SK-MEL-5 (cell line): Measurements from ENCODE around the gene NPAS2. TPM values are rescaled to one million over a fixed set of nuclear protein-coding genes. Genes with fewer than 3 reads are reported as not detected.
A peak's percentile ranks its signal among the peaks of the same experiment; 100 is the strongest.

Experiments used
- DNase-seq: peaks from one replicate; pipeline ENCODE4 v3.0.0-alpha.2; 2016; ENCODE audit warnings: low read depth, low spot score
- in situ Hi-C: cut with HindIII; loops from 2 replicates; pipeline ENCODE4 v1.10.0; 2016; ENCODE audit warnings: low sequenced_read_pairs, high pct_unique_total_duplicates, low pct_unique_long_range_greater_than_20kb
- total RNA-seq: library from RNA; depleted of rRNA; stranded (reverse); fragments of >200 nt; shearing (Covaris generic); gene quantifications from 2 replicates; pipeline ENCODE4 v1.2.3, GENCODE V29; 2014

Gene NPAS2
- total RNA-seq, 1 experiment from 2014 or later: 45.0 TPM

DNA sequence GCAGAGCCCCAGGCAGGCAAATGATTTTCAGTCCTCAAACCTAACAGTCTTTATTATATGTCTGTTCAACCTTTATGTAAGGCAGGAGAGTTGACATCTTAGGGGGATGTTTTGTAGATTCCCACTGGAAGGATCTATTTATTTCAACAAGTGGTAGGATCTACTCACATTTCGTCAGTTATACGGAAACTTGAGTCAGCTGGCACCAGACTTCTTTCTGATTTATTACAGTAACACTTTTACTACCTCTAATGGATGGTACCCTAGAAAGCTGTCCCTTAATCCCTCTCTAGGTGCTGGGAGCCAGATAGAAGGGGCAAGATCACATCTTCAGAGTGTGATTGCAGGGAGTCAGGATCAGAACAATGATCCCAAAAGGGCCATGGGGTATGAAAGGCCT lies 180.1 kb downstream of the NPAS2 start:
- in situ Hi-C loops: no loop called here
- DNase-seq: no peak

DNA sequence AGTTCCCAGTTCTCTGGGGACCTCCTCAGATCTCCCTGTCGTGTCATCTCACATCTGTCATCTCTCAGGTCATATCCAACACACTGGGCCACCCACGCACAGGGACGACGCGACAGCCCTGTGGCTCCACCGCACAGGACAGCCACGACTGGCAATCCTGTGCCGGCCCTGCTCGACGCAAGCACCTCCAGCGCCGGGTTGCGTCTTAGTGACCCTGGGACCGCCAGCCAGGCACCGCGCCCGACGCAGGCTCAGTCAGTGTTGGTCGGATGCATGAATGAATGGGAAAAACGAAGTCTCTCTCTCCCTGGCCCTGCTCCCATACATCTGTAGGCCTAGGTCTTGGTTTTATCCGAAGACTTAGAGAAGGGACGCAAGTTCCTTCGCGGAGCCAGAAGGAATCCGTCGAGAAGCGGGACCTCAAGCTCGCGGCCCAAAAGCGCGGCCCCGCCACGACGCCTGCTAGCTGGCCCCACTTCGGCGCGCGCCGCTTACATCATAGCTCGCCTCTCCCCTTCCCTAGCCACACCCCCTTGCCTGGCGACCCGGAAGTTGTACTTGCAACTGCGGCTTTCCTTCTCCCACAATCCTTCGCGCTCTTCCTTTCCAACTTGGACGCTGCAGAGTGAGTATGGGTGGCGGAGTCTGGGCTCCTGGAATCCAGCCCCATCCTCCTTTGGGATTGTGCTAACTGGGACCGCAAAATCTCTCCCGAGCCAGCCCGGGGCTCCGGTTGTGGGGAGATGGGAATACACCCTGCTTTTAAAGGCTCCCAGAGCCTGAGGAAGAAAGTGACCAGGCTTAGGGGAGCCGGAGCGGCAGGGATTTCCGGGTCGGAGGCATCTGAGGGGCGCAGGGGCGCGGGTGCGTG lies 182.0 kb downstream of the NPAS2 start, which contains the start of gene RPL31:
TSS of gene RPL31 (plus strand) at position 599 of the 871 bp plus-strand sequence. CDS start 413 bp downstream, outside the sequence.
- peak; percentile 96 for DNase-seq
- in situ Hi-C loops: no loop called here

DNA sequence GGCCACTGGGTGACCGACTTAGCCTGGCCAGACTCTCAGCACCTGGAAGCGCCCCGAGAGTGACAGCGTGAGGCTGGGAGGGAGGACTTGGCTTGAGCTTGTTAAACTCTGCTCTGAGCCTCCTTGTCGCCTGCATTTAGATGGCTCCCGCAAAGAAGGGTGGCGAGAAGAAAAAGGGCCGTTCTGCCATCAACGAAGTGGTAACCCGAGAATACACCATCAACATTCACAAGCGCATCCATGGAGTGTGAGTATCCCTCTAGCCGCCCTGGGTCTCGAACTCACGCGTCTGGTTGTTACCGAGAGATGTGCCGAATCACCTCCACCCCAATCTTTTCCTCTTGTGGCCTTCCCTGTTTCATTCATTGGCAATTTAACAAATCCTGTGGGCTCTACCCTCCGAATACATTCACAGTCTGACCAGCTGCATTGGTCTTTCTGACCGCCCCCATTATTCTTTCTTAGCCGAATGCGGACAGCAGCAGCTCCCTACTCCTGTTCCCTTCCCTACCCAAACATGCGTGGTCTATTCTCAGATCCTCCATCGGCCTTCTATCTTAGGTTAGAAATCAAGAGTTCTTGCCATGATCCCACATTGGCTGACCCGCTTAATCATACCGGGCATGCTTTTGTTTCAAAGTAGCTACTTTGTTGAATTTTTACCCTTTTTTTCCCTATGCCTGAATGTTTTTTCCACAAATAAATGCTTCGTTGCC lies 182.8 kb downstream of the NPAS2 start:
- in situ Hi-C loops: no loop called here
- peak; percentile 20 for DNase-seq

DNA sequence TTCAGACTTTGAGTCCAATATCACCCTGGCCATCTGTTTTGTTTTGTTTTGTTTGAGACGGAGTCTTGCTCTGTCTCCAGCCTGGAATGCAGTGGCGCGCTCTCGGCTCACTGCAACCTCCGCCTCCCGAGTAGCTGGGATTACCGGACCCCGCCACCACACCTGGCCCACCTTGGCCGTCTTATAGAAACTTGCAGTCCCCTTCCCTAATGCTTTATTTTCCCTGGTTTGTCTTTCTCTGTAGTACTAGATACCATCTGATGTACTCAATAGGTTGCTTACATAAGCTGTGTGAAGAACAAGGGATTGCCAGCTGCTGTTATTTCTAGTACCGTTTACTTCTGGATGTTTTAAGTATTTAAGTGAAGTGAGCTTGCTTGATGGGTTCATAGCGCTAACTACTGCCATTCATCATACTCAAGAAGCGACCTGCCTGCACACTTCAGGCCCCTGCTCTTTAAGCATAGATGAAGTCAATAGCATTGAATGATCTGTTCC lies 183.4 kb downstream of the NPAS2 start:
- in situ Hi-C loops: no loop called here
- DNase-seq: no peak

DNA sequence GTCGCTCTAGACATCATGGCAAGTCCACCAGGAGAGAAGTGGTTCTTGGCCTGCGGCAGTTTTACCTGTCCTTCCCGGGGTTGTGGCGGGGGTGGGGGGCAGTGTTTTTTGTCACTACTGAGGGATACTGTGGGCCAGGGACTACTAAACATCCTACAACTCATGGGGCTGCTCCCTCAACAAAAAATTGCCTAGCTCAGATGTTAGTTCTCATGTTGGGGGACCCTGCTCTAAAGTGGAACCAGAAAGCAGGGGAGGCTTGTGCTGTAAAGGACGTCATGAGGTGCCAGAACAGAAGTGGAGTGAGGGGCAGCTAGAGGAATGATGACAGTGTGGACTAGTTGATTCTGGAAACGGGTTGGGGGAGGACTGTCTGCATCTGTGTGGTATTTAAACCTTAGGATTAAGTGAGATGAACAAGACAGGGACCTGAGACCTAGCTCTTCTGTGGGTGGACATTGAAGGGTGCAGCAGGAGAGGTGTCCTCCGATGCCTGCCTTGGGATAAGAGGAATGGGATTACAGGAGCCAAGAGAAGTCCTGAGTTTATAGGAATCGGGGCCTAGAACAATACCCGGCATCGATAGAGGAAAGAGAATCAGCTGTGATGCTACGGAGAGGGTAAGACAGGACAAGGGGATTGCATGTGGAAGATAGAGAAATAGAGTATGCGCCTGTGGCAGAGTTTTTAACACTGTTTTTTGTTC lies 184.8 kb downstream of the NPAS2 start:
- no peak for DNase-seq
- in situ Hi-C loops: no loop called here

DNA sequence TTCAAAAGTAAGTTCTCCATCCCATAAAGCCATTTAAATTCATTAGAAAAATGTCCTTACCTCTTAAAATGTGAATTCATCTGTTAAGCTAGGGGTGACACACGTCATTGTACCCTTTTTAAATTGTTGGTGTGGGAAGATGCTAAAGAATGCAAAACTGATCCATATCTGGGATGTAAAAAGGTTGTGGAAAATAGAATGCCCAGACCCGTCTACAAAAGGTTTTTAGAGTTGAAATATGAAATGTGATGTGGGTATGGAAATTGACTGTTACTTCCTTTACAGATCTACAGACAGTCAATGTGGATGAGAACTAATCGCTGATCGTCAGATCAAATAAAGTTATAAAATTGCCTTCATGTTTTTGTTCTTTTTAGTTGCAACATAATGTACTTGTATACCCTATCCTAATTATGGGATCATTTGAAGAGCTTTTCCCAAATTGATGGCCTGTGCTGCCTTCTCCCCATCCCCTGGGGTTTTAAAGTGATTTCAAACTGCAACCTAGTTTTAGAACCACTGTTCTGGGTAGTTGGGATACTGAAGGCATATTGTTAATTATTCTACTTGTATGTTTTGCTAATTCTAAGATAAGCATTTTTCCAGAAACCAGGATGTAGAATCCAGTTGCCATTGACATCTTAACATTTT lies 186.3 kb downstream of the NPAS2 start:
- no peak for DNase-seq
- in situ Hi-C loops: no loop called here

DNA sequence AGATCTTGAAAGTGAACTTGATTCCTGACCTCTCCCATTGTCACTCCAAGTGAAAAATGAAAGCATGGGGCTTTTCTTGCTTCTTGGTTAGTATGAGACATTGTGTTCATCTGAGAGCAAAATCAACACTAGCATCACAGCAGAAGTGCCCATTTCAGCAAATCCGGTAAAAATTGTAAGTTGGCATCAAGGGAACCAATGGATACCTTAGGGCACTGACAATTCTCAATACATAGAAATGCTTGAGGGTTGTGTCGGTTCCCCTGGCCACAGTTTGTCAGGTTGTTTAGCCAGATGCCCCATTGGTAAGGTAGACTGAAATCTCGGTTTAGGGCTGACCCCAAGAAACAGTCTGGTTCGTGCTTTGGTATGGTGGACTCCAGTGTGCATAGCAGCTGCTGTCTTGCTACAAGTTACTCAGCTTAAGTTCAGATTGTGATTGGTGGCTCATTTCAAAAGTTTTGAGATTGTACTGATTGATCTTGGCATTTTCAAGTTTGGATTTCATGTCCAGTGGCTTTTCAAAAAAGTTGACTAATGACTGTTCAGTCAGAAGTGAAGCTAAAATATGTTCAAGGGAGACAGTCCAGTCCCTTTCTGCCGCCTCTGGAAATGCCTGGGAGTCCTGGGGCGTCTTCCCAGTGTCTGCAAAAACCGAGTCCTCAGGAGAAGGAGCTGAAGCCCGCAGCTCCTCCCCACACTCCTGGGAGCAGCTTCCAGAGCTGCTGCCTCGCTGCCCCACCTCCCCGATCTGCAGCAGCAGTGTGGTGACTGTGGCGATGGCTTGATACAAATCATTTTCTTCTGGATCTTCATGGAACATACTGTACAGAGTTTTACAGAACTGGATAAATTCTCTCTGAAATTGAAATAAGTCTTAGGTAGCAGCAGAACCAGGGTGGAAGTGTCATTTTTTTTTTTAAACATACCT lies 187.7 kb downstream of the NPAS2 start:
- DNase-seq: no peak
- in situ Hi-C loops: no loop called here

DNA sequence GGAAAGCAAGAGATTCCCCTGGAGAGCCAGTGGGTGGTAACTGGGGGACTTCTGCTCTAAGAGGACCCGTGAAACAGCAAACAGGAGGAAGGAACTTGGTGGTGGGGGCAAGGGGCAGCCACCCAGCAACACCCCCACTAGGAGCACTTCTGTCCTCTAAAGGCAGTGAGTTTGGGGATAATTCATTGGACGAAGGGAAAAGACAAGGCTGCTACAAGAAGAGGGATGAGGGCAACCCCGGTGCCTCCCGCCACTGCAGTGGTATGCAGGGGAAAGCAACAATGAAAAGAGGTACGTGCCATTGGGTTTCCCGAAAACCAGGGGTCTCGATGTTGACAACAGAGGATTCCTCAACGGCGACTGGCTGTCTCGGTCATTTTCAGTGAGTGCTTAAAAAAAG lies 191.2 kb downstream of the NPAS2 start:
- in situ Hi-C loops: no loop called here
- DNase-seq: no peak

DNA sequence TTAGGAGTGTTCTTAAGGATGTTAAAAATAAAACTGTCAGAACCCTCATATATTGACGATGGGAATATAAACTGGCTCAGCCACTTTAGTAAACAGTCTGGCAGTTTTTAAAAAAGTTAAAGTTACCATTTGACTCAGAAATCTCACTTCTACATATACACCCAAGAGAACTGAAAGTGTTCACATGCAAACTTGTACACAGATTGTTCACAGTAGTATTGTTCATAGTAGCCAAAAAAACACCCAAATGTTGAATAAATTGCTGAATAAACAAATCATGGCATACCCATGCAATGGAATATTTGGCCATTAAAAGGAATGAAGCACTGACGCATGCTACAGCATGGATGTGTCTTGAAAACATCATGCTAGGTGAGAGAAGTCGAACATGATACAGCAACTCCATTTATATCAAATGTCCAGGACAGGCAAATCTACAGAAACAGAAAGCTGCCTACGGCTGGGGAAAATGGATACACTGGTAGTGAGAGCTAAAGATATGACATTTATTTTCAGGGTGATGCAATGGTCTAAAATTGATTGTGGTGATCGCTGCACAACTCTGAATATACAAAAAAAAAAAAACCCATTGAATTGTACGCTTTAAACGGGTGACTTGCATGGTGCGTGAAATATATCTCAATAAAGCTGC lies 192.2 kb downstream of the NPAS2 start:
- in situ Hi-C loops: no loop called here
- DNase-seq: no peak

DNA sequence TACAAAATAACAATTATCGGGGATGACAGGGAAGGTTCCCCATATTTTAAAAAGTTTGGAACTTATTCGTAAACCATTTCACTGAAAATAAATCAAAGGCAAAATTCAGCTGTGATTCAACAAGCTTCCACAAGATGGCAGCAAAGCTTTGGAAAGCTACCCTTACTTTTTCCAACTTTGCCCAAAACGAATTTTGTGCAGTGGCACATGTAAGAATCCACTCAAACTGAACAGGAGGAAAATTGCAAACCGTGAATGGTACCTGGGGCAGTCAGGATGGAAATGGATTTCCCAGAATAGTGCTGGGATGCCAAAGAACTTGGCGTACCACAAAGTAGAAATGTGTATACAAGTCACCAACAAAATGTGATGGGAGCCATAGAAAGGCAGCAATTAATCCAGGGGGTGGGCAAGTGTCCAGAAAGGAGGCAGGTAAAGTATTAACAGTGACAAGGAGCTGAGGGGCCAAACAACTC lies 192.8 kb downstream of the NPAS2 start:
- peak; percentile 50 for DNase-seq
- in situ Hi-C loops: no loop called here

DNA sequence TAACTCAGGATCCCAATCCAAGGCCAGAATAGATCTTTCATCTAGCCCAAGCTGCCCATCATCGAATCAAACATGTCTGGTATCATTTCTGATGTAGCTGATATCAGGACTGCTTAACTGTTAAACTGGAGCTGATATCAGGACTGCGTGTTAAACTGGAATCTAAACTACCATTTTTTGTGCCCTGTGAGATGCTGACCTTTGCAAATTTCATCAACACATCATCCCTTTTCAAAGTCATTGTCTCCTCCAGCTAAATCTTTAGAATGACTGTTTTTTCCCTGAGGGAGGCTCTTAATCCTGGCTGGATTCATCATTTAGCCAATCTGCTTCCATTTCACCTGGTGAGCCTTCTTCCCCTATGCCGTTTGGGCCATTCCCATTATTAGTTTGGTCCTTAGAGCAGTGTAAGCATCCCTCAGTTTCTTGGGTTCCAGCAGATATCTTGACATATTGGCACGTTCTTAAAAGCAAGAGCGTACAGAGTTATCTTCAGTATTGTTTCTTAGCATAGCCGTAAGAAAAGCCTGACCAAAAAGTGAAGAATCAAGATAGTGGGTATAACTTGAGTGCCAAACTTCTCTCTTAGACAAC lies 194.4 kb downstream of the NPAS2 start:
- no peak for DNase-seq
- in situ Hi-C loops: no loop called here

DNA sequence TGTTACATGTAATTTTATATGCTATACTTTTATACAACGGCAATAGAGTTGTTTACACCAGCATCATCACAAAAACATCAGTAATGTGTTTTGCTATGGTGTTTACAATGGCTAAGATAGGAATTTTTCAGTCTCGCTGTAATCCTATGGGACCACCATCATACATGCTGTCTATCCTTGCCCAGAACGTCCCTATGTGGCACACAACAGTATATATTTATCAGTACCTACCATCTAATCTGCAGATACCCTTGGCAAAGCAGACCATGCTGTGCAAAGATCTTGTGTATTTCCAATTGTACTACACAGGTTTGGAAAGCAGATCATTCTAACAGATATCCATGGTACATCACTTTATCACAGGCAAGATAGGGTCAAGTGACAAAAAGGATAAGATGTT lies 197.4 kb downstream of the NPAS2 start:
- DNase-seq: no peak
- in situ Hi-C loops: no loop called here

DNA sequence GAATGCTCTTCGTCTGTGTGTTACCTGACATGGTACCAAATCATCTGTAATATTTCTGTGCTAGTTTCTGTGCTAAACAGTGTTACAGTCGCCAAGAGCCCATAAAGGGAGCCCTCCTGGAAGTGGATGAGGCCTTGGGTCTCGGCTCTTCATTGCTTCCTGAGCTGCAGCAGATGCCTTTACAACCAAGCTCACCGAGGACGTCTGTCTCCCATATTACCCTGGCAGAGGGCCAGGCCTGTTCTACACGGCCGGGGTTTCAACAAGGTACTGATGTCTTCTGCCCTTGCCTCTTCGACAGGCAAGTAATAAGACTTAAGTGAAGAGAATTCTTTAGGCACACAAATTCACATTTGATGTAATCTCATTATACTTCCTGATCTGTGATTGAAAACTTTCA lies 199.0 kb downstream of the NPAS2 start:
- in situ Hi-C loops: no loop called here
- DNase-seq: no peak

DNA sequence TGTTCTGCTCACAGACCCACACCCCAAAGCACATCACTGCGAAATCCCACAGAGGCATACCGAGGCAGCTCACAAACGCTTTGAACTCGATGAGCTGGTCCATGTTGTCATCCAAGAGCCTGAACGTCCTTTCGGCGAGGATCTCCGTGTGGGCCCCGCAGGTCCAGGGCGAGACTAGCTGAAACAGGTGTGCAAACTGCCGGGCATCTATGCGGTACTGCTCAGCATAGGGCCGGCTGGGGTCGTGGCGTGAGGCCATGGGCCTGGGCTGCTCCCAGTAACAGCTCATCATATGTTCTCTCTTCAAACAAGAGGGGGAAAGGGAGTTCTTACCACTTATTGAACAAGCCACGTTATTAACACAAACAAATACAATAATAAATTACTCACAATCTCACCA lies 202.3 kb downstream of the NPAS2 start:
- in situ Hi-C loops: no loop called here
- DNase-seq: no peak

DNA sequence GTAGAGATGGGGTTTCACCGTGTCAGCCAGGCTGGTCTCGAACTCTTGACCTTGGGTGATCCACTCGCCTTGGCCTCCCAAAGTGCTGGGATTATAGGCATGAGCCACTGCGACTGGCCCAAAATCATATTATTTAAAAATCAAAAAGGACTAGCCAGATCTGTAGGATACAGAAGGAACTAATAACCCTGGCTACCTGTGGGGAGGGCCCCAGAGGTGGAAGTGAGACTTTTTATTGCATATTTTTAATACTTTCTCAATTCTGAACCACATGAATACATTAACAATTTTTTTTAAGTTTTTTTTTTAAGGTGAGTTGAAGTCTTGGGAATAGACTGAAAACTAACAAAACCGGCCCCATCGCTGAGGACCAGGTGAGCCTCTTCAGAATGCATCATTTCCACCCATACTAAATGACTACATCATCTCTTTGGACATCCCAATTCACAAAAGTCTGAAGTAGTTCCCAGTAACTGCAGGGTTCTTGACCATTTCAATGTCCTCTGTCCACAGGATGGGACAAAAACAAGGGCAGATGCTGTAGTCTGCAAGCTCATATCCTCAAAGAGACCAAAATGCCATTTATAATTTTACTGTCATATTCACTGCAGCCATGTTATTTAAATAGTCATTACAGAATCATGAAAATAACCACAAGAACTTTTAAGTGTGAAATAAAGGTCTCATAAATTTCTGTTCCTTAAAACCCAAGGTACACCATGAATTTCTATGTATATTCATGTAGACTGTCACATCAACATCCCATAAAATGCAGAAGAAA lies 203.6 kb downstream of the NPAS2 start:
- no peak for DNase-seq
- in situ Hi-C loops: no loop called here
